NT2/D1 (cell line): ENCODE results near the gene LIF.

Source experiments
- SUZ12 ChIP-seq: IDR thresholded peaks from 2 replicates; pipeline ENCODE4 v1.6.1; 2011; ENCODE audit not compliant: insufficient read length, insufficient read depth; ENCODE audit errors: extremely low read depth
- YY1 ChIP-seq: IDR thresholded peaks from 2 replicates; pipeline ENCODE4 v1.6.1; 2011; ENCODE audit not compliant: insufficient read length, insufficient read depth
- ZNF274 ChIP-seq: IDR thresholded peaks from 2 replicates; pipeline ENCODE4 v1.6.1; 2011; ENCODE audit warnings: mild to moderate bottlenecking, low read depth, low read length

DNA sequence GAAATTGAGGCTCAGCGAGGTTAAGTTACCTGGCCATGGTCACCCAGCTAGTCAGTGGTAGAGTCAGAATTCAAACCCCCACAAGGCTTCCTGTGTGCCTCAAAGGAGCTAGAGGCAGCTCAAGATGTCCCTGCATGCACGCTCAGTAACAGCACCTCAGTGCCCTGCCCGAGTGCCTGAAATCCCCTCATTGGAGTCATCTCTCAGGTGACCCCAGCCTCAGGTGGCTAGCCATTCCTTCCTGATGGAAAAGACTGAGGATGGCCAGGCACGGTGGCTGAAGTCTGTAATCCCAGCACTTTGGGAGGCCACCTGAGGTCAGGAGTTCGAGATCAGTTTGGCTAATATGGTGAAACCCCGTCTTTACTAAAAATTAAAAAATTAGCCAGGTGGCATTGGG lies 36.9 kb downstream of the LIF start:
- no peak for TF ChIP-seq YY1
- no peak for TF ChIP-seq ZNF274
- no peak for TF ChIP-seq SUZ12
